Measurements from ENCODE around the gene C12orf54. TPM values are rescaled to one million over a fixed set of nuclear protein-coding genes. Genes with fewer than 3 reads are reported as not detected.

The C12orf54 gene
- polyA plus RNA-seq, 1 experiment: not detected

GRCh38 chr12:48527891-48528670 is 45.8 kb downstream of the C12orf54 start:
- TF ChIP-seq CTCF (IDR thresholded peaks at IDR 0.05; ENCODE audit: insufficient read depth, low read depth, low read length): no peak
- ChIA-PET POLR2A (no interaction called here), CTCF (no interaction called here)
- DNase-seq (ENCODE audit: low read depth): no peak
- Histone ChIP-seq H3K36me3 (ENCODE audit: control insufficient read depth, insufficient read depth, low read length) (no peaks in the 10 kb centered on the region), H3K4me3 (ENCODE audit: low read depth, low read length) (no peak overlapping the region), H3K27me3 (ENCODE audit: control insufficient read depth, insufficient read depth, low read length) (peaks cover 5% of the 10 kb centered on the region)

GRCh38 chr12:48532601-48533000 is 50.3 kb downstream of the C12orf54 start:
- no peak for TF ChIP-seq CTCF (IDR thresholded peaks at IDR 0.05; ENCODE audit: insufficient read depth, low read depth, low read length)
- no peak for DNase-seq (ENCODE audit: low read depth)
- Histone ChIP-seq H3K27me3 (ENCODE audit: control insufficient read depth, insufficient read depth, low read length) (0 out of 2 replicates have a peak, but pooled peaks cover 2% of the 10 kb centered on the region), H3K36me3 (ENCODE audit: control insufficient read depth, insufficient read depth, low read length) (no peaks in the 10 kb centered on the region), H3K4me3 (ENCODE audit: low read depth, low read length) (no peak overlapping the region)
- POLR2A ChIA-PET: no interaction called here
- CTCF ChIA-PET: no interaction called here

GRCh38 chr12:48536602-48537001 is 54.3 kb downstream of the C12orf54 start:
- no peak for DNase-seq (ENCODE audit: low read depth)
- TF ChIP-seq CTCF (IDR thresholded peaks at IDR 0.05; ENCODE audit: insufficient read depth, low read depth, low read length): no peak
- Histone ChIP-seq H3K36me3 (ENCODE audit: control insufficient read depth, insufficient read depth, low read length) (no peaks in the 10 kb centered on the region), H3K27me3 (ENCODE audit: control insufficient read depth, insufficient read depth, low read length) (no peaks in the 10 kb centered on the region), H3K4me3 (ENCODE audit: low read depth, low read length) (no peak overlapping the region)
- ChIA-PET POLR2A (no interaction called here), CTCF (interaction anchor here (10.4 kb wide), 1 partner anchor 82 kb away, joined by 116 read pairs; no protein-coding TSS in a partner anchor)

GRCh38 chr12:48542300-48542928 is 60.1 kb downstream of the C12orf54 start:
- H3K27me3 ChIP-seq (ENCODE audit: control insufficient read depth, insufficient read depth, low read length): no peaks in the 10 kb centered on the region; the same call in 1 of the 2 replicates
- ChIA-PET CTCF (interaction anchor here (0.6 to 10.4 kb wide), 9 partner anchors 11 to 637 kb away, joined by 3 to 116 read pairs (median 4); partner anchors contain the start of gene KANSL2), POLR2A (no interaction called here)
- DNase-seq (ENCODE audit: low read depth): no peak
- H3K4me3 ChIP-seq (ENCODE audit: low read depth, low read length): no peak overlapping the region
- TF ChIP-seq CTCF (IDR thresholded peaks at IDR 0.05; ENCODE audit: insufficient read depth, low read depth, low read length): peak; percentile 71
- H3K36me3 ChIP-seq (ENCODE audit: control insufficient read depth, insufficient read depth, low read length): no peaks in the 10 kb centered on the region

- TF ChIP-seq CTCF (IDR thresholded peaks at IDR 0.05; ENCODE audit: insufficient read depth, low read depth, low read length): no peak
- no peak for DNase-seq (ENCODE audit: low read depth)
- ChIA-PET CTCF (interaction anchor here (1.1 to 10.4 kb wide), 2 partner anchors 14 to 73 kb away, joined by 3 to 116 read pairs; a partner anchor contains a TSS), POLR2A (no interaction called here)
- Histone ChIP-seq H3K36me3 (ENCODE audit: control insufficient read depth, insufficient read depth, low read length) (no peaks in the 10 kb centered on the region), H3K27me3 (ENCODE audit: control insufficient read depth, insufficient read depth, low read length) (no peaks in the 10 kb centered on the region; the same call in 1 of the 2 replicates), H3K4me3 (ENCODE audit: low read depth, low read length) (no peak overlapping the region)
Measured at GRCh38 chr12:48545833-48546469, 63.7 kb downstream of the C12orf54 start.

All from BJ (cell line).